GM06990 (cell line): ENCODE measurements around the gene SULT2B1.

Experiments used
- DNase-seq: peaks from one replicate; pipeline ENCODE4 v3.0.0-alpha.2; 2011; ENCODE audit not compliant: insufficient read length; ENCODE audit errors: extremely low read depth
- H3K27me3 ChIP-seq: replicated peaks from 2 replicates; pipeline ENCODE4 v1.6.0; 2011; ENCODE audit warnings: low read length; ENCODE audit not compliant: control insufficient read depth, insufficient read depth
- H3K36me3 ChIP-seq: 2 replicates; pipeline ENCODE4 v1.5.1; 2011; ENCODE audit warnings: low read length; ENCODE audit not compliant: control insufficient read depth, insufficient read depth
- H3K4me3 ChIP-seq: replicated peaks from 2 replicates; pipeline ENCODE4 v1.5.1; 2011; ENCODE audit warnings: low read depth, mild to moderate bottlenecking, control low read depth, low read length
- TF ChIP-seq, protein P1 (sequence below): IDR thresholded peaks from 2 replicates; pipeline ENCODE4 v1.5.1; 2011; ENCODE audit warnings: low read length, control low read depth, mild to moderate bottlenecking, inconsistent platforms; ENCODE audit not compliant: insufficient read depth, poor library complexity, severe bottlenecking

The SULT2B1 gene

DNA sequence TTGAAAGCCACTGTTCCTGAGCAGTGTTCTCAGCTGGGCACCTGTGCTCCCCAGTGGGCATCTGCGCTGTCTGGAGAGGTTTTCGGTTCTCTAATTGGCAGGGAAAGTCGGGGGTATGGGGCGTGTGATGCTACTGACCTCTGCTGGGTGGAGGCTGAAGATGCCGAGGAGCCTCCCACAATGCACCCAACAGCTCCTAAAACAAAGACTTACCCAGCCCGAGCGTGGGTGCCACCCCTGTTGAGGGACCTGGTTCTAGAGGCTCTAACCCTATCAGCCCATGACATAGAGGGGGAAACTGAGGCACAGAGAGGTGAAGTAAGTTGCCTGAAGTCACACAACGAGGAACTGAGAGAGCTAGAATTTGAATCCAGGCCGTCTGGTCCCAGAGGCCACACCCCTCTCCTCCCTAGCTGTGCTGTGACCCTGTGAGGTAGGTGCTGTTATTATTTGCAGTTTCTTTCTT is 56.9 kb downstream of the SULT2B1 start:
- DNase-seq, result no peak
- no peaks in the 10 kb centered on the region for H3K27me3 ChIP-seq
- TF ChIP-seq, protein P1, sequence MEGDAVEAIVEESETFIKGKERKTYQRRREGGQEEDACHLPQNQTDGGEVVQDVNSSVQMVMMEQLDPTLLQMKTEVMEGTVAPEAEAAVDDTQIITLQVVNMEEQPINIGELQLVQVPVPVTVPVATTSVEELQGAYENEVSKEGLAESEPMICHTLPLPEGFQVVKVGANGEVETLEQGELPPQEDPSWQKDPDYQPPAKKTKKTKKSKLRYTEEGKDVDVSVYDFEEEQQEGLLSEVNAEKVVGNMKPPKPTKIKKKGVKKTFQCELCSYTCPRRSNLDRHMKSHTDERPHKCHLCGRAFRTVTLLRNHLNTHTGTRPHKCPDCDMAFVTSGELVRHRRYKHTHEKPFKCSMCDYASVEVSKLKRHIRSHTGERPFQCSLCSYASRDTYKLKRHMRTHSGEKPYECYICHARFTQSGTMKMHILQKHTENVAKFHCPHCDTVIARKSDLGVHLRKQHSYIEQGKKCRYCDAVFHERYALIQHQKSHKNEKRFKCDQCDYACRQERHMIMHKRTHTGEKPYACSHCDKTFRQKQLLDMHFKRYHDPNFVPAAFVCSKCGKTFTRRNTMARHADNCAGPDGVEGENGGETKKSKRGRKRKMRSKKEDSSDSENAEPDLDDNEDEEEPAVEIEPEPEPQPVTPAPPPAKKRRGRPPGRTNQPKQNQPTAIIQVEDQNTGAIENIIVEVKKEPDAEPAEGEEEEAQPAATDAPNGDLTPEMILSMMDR, result peak; percentile 85
- peaks cover 2% of the 10 kb centered on the region; the same call in 1 of the 2 replicates for H3K36me3 ChIP-seq
- H3K4me3 ChIP-seq, result no peak overlapping the region

DNA sequence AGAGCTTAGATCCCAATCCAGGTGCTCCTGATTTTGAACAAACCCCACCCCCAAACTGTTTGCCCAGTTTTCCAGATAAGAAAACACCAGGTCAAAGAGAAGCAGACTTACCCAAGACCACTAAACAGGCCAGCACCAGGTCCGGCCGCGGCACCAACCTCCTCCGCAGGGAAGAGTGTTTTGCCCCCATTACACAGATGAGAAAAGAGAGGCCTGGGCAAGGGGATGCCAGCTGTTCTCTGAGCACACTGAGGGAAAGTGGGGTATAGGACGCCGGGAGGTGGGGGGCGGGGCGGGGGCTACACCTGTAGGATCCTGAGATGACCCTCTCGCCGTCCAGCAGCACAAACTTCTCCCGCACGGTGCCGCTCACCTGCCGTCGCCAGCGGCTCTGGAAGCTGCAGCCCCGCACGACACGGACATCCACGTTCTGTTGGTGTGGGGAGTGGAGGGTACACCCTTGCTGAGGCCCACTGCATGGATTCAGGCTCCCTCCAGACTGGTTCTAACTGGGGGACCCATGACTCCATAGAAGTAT is 57.7 kb downstream of the SULT2B1 start:
- Histone ChIP-seq H3K36me3 (peaks cover 4% of the 10 kb centered on the region), H3K27me3 (no peaks in the 10 kb centered on the region), H3K4me3 (no peak overlapping the region)
- TF ChIP-seq, protein P1, result no peak
- no peak for DNase-seq

DNA sequence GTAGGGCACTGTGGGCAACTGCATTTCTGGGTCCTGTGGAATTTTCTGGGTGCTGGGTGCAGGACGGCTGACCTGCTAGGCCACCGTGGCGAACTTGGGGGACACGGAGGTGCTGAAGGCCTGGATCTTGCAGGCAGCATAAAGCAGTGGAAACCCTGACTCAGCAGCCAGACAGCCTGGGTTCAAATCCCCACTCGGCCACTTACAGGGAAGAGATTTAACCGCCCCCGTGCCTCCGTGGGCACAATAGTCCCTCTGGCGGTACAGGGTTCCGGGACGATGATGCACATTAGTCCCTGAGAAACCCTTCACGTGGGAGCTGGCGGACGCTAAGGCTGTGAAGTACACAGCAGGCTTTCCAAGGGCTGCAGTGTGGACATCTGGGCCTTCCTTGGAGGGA is 59.9 kb downstream of the SULT2B1 start:
- no peaks in the 10 kb centered on the region for H3K27me3 ChIP-seq
- TF ChIP-seq, protein P1, result no peak
- no peak for DNase-seq
- peaks cover 26% of the 10 kb centered on the region for H3K36me3 ChIP-seq
- no peak overlapping the region for H3K4me3 ChIP-seq

DNA sequence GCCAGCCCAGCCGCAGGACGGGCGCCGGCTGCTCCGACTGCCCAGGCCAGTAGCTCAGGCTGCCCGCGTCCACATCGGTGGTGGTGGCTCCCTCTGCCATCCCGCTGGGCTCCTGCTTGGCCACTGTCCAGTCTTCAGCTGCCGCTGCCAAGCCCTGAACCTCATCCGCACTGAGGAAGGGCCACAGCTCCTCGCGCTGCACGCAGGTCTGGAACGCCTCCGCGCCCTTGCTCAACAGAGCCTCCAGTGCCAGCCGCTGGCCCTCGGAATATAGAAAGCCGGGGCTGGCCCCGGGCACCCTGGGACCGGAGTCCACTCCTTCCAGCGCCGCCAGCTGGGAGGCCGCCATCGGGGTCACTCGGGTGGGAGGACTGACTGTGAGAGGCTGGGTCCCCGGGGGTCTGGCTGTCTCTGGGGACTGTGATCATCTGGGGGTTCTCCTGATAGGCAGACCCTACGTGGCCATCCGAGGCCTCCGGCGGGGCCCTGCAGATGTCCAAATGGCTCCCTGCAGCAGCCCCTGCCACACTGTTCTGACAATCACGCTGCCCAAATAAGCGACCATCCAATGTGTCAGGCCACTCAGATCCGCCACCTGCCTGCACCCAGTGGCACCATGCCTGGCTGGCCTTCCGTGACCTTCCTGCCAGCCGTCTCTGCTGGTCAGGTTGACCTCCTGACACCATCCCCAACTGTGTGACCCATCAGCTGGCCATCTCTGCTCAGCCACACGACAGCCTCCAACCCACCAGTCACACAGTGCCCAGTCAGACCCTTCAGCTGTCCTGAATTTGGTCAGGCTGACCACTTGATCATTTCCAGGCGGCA is 61.3 kb downstream of the SULT2B1 start:
- H3K4me3 ChIP-seq, result no peak overlapping the region
- no peaks in the 10 kb centered on the region for H3K27me3 ChIP-seq
- H3K36me3 ChIP-seq, result peaks cover 35% of the 10 kb centered on the region
- no peak for DNase-seq
- TF ChIP-seq, protein P1, result no peak

DNA sequence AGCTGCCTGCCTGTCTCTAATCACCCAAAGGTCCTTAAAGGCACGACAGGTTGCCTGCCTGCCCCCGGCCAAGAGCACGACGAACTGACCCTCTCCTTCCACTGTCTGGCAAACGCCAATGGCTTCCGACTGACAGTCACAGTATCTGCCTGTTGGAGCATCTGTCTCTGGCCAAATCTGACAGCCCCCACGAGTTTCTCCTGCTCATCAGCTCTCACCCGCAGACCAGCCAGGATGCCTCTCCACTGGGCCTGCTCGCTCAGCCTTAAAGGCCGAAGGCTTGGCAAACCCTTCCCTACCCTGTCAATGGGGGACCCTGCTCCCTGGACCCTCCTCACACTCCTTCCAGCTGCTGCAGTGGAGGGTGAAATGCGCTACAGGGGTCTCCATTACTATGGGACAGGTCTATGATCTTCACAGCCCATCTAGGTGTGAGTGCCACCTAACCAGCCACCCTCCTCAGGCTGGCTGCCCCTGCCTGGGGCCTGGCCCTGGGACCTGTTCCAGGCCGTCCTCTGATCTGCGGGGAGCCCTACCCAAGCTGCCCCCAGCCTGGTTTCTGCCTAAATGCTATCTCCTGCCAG is 62.0 kb downstream of the SULT2B1 start:
- Histone ChIP-seq H3K27me3 (no peaks in the 10 kb centered on the region), H3K36me3 (peaks cover 35% of the 10 kb centered on the region), H3K4me3 (no peak overlapping the region)
- TF ChIP-seq, protein P1, result no peak
- no peak for DNase-seq
